Aorta (tissue), 4 donors: ENCODE measurements around the gene DHX32. TPM values are rescaled to one million over a fixed set of nuclear protein-coding genes. Genes with fewer than 3 reads are reported as not detected.

ENCODE experiments used
- microRNA-seq, 2 donors: library from miRNA; unstranded; fragments of <30 nt; microRNA quantifications; one replicate each; pipeline ENCODE4 v1.2.0, GENCODE V29; 2020
- polyA plus RNA-seq, 2 donors: library from polyadenylated mRNA; stranded (reverse); fragments of 200-250 nt; gene quantifications; one replicate each; pipeline ENCODE4 v1.2.3, GENCODE V29; 2013
- total RNA-seq, 2 donors: library from RNA; stranded (reverse); fragmentation: NEBNext Ultra II Directional; extraction: Animal tissue kit (Norgen Biotek cat#: 25700); gene quantifications; one replicate each; pipeline ENCODE4 v1.2.1, GENCODE V29; 2021
- donor health status: healthy with polysubstance abuse.
- donor health status: Bipolar disorder and iron deficiency.
- donor health status: DM: no; HTN: no; CAD: no.
- donor health status: DM: yes; HTN: yes; CAD: no.

DHX32 gene
- total and polyA plus RNA-seq, 4 donors = 9.5 to 22.6 (median 16.0) TPM

Small RNAs within 50 kb of the gene (microRNA-seq; reads per million reads assigned to microRNA genes)
- 0 reads per million in 2 donors for gene MIR4484

Other genes starting within 250 kb of the DHX32 start
- not detected for gene TEX36, start 198.1 kb downstream of the DHX32 start, total RNA-seq
- gene TEX36, start 198.1 kb downstream of the DHX32 start, polyA plus RNA-seq = not detected
- 10 to 100 TPM; 22.3 to 27.8 TPM for gene EDRF1, start 161.6 kb downstream of the DHX32 start, total RNA-seq
- 10 to 100 TPM in 1 of 2 donors, 1 to 10 TPM in 1; 7.5 to 23.6 TPM for gene EDRF1, start 161.6 kb downstream of the DHX32 start, polyA plus RNA-seq
- under 1 TPM; 0.16 to 0.33 TPM for gene MMP21, start 105.5 kb downstream of the DHX32 start, total RNA-seq
- gene MMP21, start 105.5 kb downstream of the DHX32 start, polyA plus RNA-seq = not detected
- 10 to 100 TPM; 23.2 to 29.9 TPM for gene UROS, start 58.0 kb downstream of the DHX32 start, total RNA-seq
- gene UROS, start 58.0 kb downstream of the DHX32 start, polyA plus RNA-seq = 10 to 100 TPM; 32.9 to 39.1 TPM
- gene BCCIP, start 57.7 kb downstream of the DHX32 start, total RNA-seq = 10 to 100 TPM; 30.5 to 36.1 TPM
- 10 to 100 TPM; 40.7 to 55.0 TPM for gene BCCIP, start 57.7 kb downstream of the DHX32 start, polyA plus RNA-seq
- 1 to 10 TPM; 1.3 to 1.8 TPM for gene FANK1, start 15.3 kb upstream of the DHX32 start, total RNA-seq
- gene FANK1, start 15.3 kb upstream of the DHX32 start, polyA plus RNA-seq = 1 to 10 TPM; 1.9 to 6.1 TPM